Spinal cord (tissue), 10 donors: Measurements from ENCODE around the gene HDAC4. TPM values are rescaled to one million over a fixed set of nuclear protein-coding genes. Genes with fewer than 3 reads are reported as not detected.

Source experiments
- DNase-seq, 6 donors: peaks; one replicate each; pipeline versions ENCODE4 v3.0.0 to v3.0.0-alpha.2; 2013 to 2015; ENCODE audit warnings: low spot score in 6 of 6, low read depth in 4 of 6
- H3K27ac ChIP-seq: one replicate; pipeline ENCODE4 v1.5.1; 2013; ENCODE audit warnings: low read depth, low read length, control low read depth
- H3K27me3 ChIP-seq: one replicate; pipeline ENCODE4 v1.6.1; 2013; ENCODE audit warnings: low read length; ENCODE audit not compliant: control insufficient read depth, insufficient read depth
- H3K36me3 ChIP-seq: one replicate; pipeline ENCODE4 v1.6.1; 2013; ENCODE audit warnings: low read length; ENCODE audit not compliant: control insufficient read depth, insufficient read depth
- H3K4me1 ChIP-seq: one replicate; pipeline ENCODE4 v1.6.1; 2013; ENCODE audit warnings: low read length; ENCODE audit not compliant: control insufficient read depth, insufficient read depth
- H3K4me3 ChIP-seq: one replicate; pipeline ENCODE4 v1.5.1; 2013; ENCODE audit warnings: low read depth, low read length, control low read depth
- H3K9me3 ChIP-seq: one replicate; pipeline ENCODE4 v1.6.1; 2013; ENCODE audit warnings: low read length; ENCODE audit not compliant: control insufficient read depth, insufficient read depth
- WGBS: methylation state at CpG from one replicate; pipeline ENCODE4 v1.1.5; 2013; ENCODE audit warnings: missing lambda C conversion rate; ENCODE audit not compliant: insufficient coverage; 5-methylcytosine and 5-hydroxymethylcytosine counted together
- polyA plus RNA-seq, 2 donors: library from polyadenylated mRNA; unstranded; fragments of 120-200 nt; gene quantifications; one replicate each; pipeline ENCODE4 v1.2.1, GENCODE V29; 2013; ENCODE audit not compliant: insufficient read length in 2 of 2
- total RNA-seq, 2 donors: library from RNA; depleted of rRNA in 1 of 2; stranded (reverse); fragments of 120-200 nt in 1 of 2; fragments of >200 nt in 1 of 2; gene quantifications; one replicate each; pipeline versions ENCODE4 v1.2.3 to v1.2.4, GENCODE V29; 2013 to 2014
- donor health status: healthy.

The HDAC4 gene
- total and polyA plus RNA-seq, 4 donors, result 20.7 to 35.3 (median 25.4) TPM

DNA sequence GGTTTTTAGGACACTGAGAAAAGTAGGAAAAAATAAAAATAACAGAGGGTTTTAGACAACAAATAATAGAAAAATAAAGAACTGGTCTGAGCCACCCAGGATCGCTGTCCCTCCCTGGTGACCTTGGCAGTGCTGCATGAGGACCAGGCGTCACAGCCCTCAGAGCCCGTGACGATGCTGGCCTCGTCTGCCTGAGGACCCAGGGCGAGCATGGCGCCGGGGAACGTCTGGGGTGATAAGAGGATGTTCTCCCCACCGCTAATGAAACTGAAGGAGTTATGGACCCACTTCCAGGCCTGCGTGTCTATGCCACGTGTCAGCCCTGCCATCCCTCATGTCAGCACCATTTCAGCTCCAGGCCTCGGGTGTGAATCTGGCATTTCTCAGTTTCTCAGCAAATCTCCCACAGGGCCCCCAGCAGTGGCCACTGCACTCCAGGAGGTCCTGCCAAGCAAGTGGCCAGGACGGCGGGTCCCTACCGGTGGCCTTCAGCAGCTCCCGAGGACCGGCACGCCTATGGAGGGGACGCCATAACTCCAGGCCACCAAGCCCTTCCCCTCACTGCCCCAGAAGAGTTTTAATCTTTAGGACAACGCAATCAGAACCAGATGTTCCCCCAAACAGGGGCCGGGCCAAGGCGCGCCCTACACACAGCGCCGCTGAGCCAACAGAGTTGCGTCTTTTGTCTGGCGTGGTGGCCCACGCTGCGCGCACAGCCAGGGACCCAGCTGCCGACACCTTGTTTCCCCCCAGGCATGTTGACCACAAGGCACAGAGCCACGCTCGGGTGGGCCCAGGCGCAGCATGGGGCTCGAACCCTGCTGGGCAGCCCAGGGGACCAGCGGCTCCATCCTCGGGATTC lies 373.2 kb downstream of the HDAC4 start:
- H3K27ac ChIP-seq, result no peak overlapping the region
- no peaks in the 10 kb centered on the region for H3K36me3 ChIP-seq
- H3K4me3 ChIP-seq, result no peak overlapping the region
- 92% methylated on average over 38 of the region's 38 CpGs for WGBS
- H3K9me3 ChIP-seq, result no peaks in the 10 kb centered on the region
- no peaks in the 10 kb centered on the region for H3K27me3 ChIP-seq
- no peak for DNase-seq
- peaks cover 5% of the 10 kb centered on the region for H3K4me1 ChIP-seq

DNA sequence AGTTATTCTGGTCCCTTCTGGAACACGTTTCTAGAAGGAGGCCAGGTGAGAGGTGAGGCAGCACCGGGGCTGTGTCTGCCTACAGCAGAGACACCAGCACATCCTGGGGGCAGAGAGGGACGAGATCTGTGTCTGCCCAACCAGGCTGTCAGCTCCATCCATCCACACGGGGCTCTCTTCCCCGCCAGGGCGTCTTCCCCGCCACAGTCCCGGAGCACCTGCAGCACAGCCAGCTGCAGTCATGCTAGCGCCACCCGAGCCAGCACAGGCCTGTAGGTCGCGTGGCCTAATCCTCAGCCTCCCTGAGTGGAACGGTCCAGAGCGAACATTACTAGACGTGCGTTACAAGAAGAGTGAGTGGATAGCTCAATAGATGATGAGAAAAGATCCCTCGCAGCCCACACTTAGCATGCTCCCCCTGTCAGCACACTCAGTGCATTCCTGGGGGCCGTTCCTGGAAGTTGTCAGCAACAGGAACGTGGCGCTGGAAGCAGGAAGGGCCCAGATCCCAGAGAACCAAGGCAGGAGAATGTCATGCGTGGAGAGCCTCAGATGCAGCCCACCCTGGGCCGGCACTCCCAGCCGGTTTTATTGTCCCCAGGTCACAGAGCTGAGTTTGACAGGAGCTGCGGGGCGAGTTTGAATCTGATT lies 374.0 kb downstream of the HDAC4 start:
- Histone ChIP-seq H3K27ac (no peak overlapping the region), H3K4me3 (no peak overlapping the region), H3K4me1 (peaks cover 5% of the 10 kb centered on the region), H3K27me3 (no peaks in the 10 kb centered on the region), H3K36me3 (no peaks in the 10 kb centered on the region), H3K9me3 (no peaks in the 10 kb centered on the region)
- WGBS, result 67% methylated on average over 19 of the region's 25 CpGs
- peak in 1 of 6 donors; percentile 30 for DNase-seq

DNA sequence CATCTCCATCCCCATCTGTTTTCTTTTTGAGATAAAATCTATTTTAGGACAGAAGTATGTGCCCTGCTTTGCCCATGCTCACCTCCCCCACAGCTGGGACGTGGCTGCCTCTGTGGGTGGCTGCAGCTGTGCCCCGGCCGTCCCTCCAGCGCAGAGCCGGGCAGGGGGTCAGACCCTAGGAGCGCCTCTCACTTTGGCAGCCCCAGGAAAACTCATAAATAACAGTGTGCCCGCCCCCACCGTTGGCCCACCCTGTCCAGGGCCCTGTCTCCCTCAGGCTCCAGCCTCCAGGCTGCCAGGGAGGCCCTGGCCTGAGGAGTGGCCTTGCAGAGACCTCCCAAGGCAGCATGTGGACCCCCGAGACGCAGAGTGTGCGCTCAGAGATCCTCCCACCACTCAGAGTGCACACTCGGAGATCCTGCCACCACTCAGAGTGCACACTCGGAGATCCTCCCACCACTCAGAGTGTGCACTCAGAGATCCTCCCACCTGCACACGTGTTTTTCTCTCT lies 374.8 kb downstream of the HDAC4 start:
- DNase-seq, result no peak
- 71% methylated on average over 13 of the region's 14 CpGs for WGBS

DNA sequence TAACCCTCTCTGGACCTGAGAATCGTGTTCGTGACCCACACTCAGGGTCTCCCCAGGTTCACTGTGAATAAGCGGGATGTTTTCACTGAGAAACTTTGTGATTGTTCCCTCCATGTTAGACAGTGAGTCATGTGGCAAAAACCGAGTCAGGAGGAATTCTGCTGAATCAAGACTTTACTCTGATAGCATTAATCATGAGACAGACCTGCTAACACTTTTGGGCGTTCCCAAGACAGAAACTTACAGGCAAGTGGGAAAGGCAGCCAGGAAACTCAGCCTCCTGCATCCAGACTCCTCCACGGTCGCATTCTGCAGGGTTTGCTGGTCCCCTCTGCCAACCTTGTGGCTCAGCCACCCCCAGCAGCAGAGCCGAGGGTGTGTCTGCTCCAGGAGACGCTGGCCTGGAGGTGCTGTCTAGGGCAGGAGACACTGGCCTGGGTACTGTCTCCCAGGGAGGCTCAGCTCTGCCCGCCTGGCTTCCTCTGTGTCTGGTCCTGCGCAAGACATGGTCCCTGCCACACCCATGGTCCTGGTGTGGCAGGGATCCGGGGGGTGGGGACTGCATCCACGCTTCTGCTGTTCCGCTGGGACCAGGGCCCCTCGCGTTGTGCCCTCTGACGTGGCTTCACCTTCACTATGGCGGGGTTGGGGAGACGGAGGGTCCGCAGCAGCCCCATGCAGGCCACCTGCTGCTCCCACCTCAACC lies 375.6 kb downstream of the HDAC4 start:
- peaks cover 5% of the 10 kb centered on the region for H3K4me1 ChIP-seq
- H3K4me3 ChIP-seq, result no peak overlapping the region
- H3K36me3 ChIP-seq, result no peaks in the 10 kb centered on the region
- no peaks in the 10 kb centered on the region for H3K27me3 ChIP-seq
- no peaks in the 10 kb centered on the region for H3K9me3 ChIP-seq
- 91% methylated on average over 18 of the region's 20 CpGs for WGBS
- H3K27ac ChIP-seq, result no peak overlapping the region
- no peak for DNase-seq

More for the DNA sequence above, 374.8 kb downstream of the HDAC4 start:
- Histone ChIP-seq H3K27ac (no peak overlapping the region), H3K27me3 (no peaks in the 10 kb centered on the region), H3K4me3 (no peak overlapping the region), H3K4me1 (peaks cover 5% of the 10 kb centered on the region), H3K9me3 (no peaks in the 10 kb centered on the region), H3K36me3 (no peaks in the 10 kb centered on the region)

DNA sequence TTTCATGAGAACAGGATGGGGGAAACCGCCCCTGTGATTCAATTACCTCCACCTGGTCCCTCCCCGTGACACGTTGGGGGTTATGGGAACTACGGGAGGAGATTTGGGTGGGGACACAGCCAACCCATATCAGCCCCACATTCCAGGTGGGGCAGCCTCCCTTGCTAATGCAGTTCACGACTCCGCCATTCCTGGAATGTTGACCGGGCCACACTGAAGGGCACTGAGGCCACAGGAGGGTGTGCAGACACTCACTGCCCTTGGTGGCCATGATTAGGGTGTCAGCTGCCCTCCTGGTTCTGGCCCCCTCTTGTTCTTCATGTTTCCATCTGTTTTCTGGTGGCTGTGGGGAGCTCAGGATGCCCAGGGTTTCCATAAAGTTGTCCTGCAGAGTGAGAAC lies 376.6 kb downstream of the HDAC4 start:
- 88% methylated on average over 6 of the region's 7 CpGs for WGBS
- no peak for DNase-seq
- peaks cover 5% of the 10 kb centered on the region for H3K4me1 ChIP-seq
- no peak overlapping the region for H3K4me3 ChIP-seq
- no peaks in the 10 kb centered on the region for H3K9me3 ChIP-seq
- no peak overlapping the region for H3K27ac ChIP-seq
- no peaks in the 10 kb centered on the region for H3K27me3 ChIP-seq
- no peaks in the 10 kb centered on the region for H3K36me3 ChIP-seq

DNA sequence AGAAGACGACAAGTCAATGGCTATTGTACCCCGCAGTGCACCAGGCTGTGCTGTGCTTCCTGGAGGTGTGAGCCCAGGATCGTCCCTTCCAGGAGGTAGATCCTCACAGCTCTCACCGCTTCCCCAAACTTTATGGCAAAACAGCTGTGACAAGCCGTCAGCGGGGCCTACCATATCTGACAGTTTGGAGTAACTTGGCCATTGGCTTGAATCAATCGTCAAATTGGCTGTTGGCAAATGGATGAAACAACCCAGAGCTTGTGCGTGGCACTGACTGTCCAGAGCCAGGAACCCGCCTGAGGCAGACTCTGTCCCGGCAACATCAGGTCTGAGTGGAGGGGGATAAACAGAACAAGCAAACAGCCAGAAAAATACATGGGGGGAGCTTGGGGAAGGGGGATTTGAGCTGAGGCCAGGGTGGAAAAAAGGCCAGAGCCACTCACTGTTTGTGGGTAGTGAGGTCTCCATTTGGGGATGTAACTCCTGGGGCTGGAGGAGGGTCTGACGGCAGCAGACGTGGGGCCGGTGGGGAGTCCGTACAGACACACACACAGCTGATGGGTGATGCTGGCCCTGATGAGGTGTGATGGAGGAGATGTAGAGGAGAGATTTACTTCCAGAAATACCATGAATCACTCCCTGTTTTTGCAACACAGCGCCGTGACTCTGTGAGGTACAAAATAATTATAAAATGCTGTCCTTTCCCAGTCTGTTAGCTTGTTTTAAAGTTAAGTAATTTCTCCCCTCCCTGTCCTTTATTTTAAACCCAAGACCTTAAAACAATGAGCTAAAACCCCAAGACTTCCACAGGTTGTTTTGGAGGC lies 378.2 kb downstream of the HDAC4 start:
- Histone ChIP-seq H3K4me3 (no peak overlapping the region), H3K36me3 (no peaks in the 10 kb centered on the region), H3K4me1 (peaks cover 5% of the 10 kb centered on the region), H3K9me3 (no peaks in the 10 kb centered on the region), H3K27me3 (no peaks in the 10 kb centered on the region), H3K27ac (no peak overlapping the region)
- no peak for DNase-seq
- 84% methylated on average over 14 of the region's 16 CpGs for WGBS

DNA sequence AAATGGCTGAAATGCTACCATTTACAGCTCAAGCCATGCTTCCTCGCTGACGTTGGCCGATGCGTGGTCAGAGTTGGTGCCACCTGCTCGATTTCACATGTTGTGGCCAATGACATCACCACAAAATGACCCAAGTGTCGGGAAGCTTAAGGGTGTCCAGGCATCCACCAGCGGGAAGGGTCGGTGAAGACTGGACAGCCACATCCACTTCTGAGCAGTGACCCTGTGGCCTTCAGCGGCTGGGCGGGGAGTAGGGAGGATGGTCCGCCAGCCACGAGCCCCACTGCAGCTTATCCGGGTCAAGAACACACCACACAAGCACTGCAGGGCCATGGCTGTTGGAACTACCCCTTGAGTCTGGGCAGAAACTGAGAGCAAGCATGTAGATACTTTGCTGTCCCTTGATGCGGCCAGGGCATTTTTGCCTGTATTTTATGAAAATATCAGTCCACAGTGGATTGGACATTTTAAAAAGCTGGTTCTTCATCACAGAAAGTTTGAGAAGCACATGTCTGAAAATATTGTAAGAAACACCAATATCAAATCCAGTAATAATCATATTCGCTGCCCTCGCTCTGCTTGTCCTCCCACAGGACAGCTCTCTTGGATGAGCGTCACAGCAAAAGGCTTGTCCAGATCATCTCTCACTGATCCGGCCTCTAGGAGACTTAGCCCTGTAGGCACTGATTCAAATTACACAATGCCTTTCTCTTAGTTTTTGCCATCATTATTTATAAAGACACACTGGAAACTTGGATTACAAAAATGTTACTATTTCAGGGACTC lies 379.0 kb downstream of the HDAC4 start:
- Histone ChIP-seq H3K27me3 (no peaks in the 10 kb centered on the region), H3K9me3 (no peaks in the 10 kb centered on the region), H3K4me3 (no peak overlapping the region), H3K36me3 (no peaks in the 10 kb centered on the region), H3K27ac (no peak overlapping the region), H3K4me1 (peaks cover 5% of the 10 kb centered on the region)
- 88% methylated on average over 17 of the region's 18 CpGs for WGBS
- DNase-seq, result no peak

DNA sequence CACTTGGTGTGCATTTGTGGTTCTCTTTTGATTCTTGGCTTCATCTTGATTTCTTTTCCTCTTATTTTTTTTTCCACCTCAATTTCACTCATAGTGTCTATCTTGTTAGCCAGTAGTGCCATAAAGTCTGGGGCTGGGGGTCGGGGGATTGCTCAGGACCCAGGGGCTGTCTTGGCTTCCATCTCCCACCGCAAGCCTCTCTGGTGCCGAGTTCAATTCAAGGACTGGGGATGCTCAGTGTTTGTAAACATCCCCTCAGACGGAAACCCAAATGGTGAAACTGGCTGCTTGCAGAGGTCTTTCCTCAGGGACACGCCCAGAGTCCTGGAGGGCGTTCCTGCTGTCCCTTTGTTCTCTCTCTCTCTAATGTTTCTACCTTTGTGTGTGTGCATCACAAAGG lies 379.6 kb downstream of the HDAC4 start:
- Histone ChIP-seq H3K4me1 (no peaks in the 10 kb centered on the region), H3K36me3 (no peaks in the 10 kb centered on the region), H3K9me3 (no peaks in the 10 kb centered on the region), H3K4me3 (no peak overlapping the region), H3K27ac (no peak overlapping the region), H3K27me3 (no peaks in the 10 kb centered on the region)
- no peak for DNase-seq
- 86% methylated on average over 6 of the region's 6 CpGs for WGBS
